ENCODE results near the gene EXOC4. TPM values are rescaled to one million over a fixed set of nuclear protein-coding genes. Genes with fewer than 3 reads are reported as not detected.

Gene EXOC4
- total RNA-seq, 2 donors from 2014 or later, result 106 to 115 TPM

GRCh38 chr7:133391206-133391605 lies 138.3 kb downstream of the EXOC4 start:
- H3K27ac ChIP-seq (ENCODE audit: low read depth, low read length), result no peak overlapping the region
- peaks cover 11% of the 10 kb centered on the region for H3K36me3 Mint-ChIP-seq (ENCODE audit: low read depth)

DNA sequence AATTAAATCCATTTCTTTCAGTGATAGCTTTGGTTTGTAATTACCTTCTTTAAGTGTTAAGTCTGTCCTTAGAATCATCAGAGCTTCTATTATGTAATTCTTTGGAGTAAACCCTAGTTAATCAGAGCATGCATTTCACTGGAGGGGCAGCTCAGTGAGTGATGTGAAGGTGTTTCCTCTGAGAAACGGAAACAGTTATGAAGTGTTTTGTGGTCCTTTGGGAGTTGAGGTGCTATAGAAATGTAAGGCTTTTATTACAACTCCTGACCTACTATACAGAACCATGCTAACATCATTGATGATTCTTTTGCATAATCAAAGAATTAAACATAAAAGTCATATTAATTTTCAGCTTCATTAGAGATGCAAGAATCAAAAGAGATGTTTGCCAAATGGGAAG lies 141.5 kb downstream of the EXOC4 start:
- no peak overlapping the region for H3K4me3 ChIP-seq (ENCODE audit: low read length)
- H3K9me3 ChIP-seq (ENCODE audit: control insufficient read depth, low read length), result no peaks in the 10 kb centered on the region
- no peaks in the 10 kb centered on the region for H3K27me3 Mint-ChIP-seq (ENCODE audit: insufficient read depth)
- WGBS, 2 experiments (ENCODE audit: insufficient coverage in 1 of 2, insufficient read length in 1 of 2), result 90% methylated on average over 1 of the region's 1 CpG; no CpG with 5 or more reads in 1 of the 2 experiments
- no peak overlapping the region for H3K27ac ChIP-seq (ENCODE audit: low read depth, low read length)
- peaks cover 7% of the 10 kb centered on the region for H3K36me3 Mint-ChIP-seq (ENCODE audit: low read depth)
- no peak overlapping the region for H3K27ac Mint-ChIP-seq
- TF ChIP-seq, protein P1, sequence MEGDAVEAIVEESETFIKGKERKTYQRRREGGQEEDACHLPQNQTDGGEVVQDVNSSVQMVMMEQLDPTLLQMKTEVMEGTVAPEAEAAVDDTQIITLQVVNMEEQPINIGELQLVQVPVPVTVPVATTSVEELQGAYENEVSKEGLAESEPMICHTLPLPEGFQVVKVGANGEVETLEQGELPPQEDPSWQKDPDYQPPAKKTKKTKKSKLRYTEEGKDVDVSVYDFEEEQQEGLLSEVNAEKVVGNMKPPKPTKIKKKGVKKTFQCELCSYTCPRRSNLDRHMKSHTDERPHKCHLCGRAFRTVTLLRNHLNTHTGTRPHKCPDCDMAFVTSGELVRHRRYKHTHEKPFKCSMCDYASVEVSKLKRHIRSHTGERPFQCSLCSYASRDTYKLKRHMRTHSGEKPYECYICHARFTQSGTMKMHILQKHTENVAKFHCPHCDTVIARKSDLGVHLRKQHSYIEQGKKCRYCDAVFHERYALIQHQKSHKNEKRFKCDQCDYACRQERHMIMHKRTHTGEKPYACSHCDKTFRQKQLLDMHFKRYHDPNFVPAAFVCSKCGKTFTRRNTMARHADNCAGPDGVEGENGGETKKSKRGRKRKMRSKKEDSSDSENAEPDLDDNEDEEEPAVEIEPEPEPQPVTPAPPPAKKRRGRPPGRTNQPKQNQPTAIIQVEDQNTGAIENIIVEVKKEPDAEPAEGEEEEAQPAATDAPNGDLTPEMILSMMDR (conservative IDR thresholded peaks at IDR 0.05), result no peak
- no peaks in the 10 kb centered on the region for H3K27me3 ChIP-seq (ENCODE audit: control insufficient read depth, insufficient read depth, low read length, poor library complexity, severe bottlenecking)
- no peaks in the 10 kb centered on the region for H3K4me1 Mint-ChIP-seq
- peaks cover 7% of the 10 kb centered on the region for H3K9me3 Mint-ChIP-seq
- H3K9ac ChIP-seq (ENCODE audit: extremely low read depth, low read length, poor library complexity, severe bottlenecking), result no peak overlapping the region
- H3K36me3 ChIP-seq (ENCODE audit: control insufficient read depth, insufficient read depth, low read length), result no peaks in the 10 kb centered on the region
- no peak for DNase-seq
- H3K4me1 ChIP-seq (ENCODE audit: control insufficient read depth, insufficient read depth, low read length), result no peaks in the 10 kb centered on the region
- no peak overlapping the region for H3K4me3 Mint-ChIP-seq

More at GRCh38 chr7:133391206-133391605, 138.3 kb downstream of the EXOC4 start:
- Mint-ChIP-seq H3K27ac (no peak overlapping the region), H3K4me3 (no peak overlapping the region), H3K27me3 (ENCODE audit: insufficient read depth) (no peaks in the 10 kb centered on the region), H3K4me1 (peaks cover 10% of the 10 kb centered on the region), H3K9me3 (peaks cover 10% of the 10 kb centered on the region)
- Histone ChIP-seq H3K27me3 (ENCODE audit: control insufficient read depth, insufficient read depth, low read length, poor library complexity, severe bottlenecking) (no peaks in the 10 kb centered on the region), H3K4me3 (ENCODE audit: low read length) (no peak overlapping the region), H3K36me3 (ENCODE audit: control insufficient read depth, insufficient read depth, low read length) (no peaks in the 10 kb centered on the region), H3K9me3 (ENCODE audit: control insufficient read depth, low read length) (no peaks in the 10 kb centered on the region), H3K4me1 (ENCODE audit: control insufficient read depth, insufficient read depth, low read length) (peaks cover 1% of the 10 kb centered on the region), H3K9ac (ENCODE audit: extremely low read depth, low read length, poor library complexity, severe bottlenecking) (no peak overlapping the region)
- 93 to 97% methylated on average over 7 to 11 of the region's 11 CpGs for WGBS, 2 experiments (ENCODE audit: insufficient coverage in 1 of 2, insufficient read length in 1 of 2)
- TF ChIP-seq, protein P1 (conservative IDR thresholded peaks at IDR 0.05), result no peak
- DNase-seq, result no peak

- H3K4me3 ChIP-seq (ENCODE audit: low read length), result no peak overlapping the region
- no peaks in the 10 kb centered on the region for H3K4me1 Mint-ChIP-seq
- no peaks in the 10 kb centered on the region for H3K9me3 ChIP-seq (ENCODE audit: control insufficient read depth, low read length)
- no peaks in the 10 kb centered on the region for H3K4me1 ChIP-seq (ENCODE audit: control insufficient read depth, insufficient read depth, low read length)
- H3K27me3 Mint-ChIP-seq (ENCODE audit: insufficient read depth), result no peaks in the 10 kb centered on the region
- H3K27ac ChIP-seq (ENCODE audit: low read depth, low read length), result no peak overlapping the region
- H3K36me3 Mint-ChIP-seq (ENCODE audit: low read depth), result no peaks in the 10 kb centered on the region
- no peak overlapping the region for H3K9ac ChIP-seq (ENCODE audit: extremely low read depth, low read length, poor library complexity, severe bottlenecking)
- H3K27me3 ChIP-seq (ENCODE audit: control insufficient read depth, insufficient read depth, low read length, poor library complexity, severe bottlenecking), result no peaks in the 10 kb centered on the region
- DNase-seq, result no peak
- TF ChIP-seq, protein P1 (conservative IDR thresholded peaks at IDR 0.05), result no peak
- WGBS, 2 experiments (ENCODE audit: insufficient coverage in 1 of 2, insufficient read length in 1 of 2), result 92% methylated on average over 1 of the region's 1 CpG; no CpG with 5 or more reads in 1 of the 2 experiments
- no peaks in the 10 kb centered on the region for H3K9me3 Mint-ChIP-seq
- no peak overlapping the region for H3K27ac Mint-ChIP-seq
- H3K4me3 Mint-ChIP-seq, result no peak overlapping the region
- no peaks in the 10 kb centered on the region for H3K36me3 ChIP-seq (ENCODE audit: control insufficient read depth, insufficient read depth, low read length)
Observed at GRCh38 chr7:133395551-133395950, 142.7 kb downstream of the EXOC4 start.
